DOHH2 (cell line): Measurements from ENCODE around the gene COX4I1.

ENCODE experiments used
- H3F3A ChIP-seq: fragments of 200-600 bp; sonication (generic), shearing (Covaris generic); 2 replicates; pipeline ENCODE4 v1.6.0; 2016; ENCODE audit warnings: antibody characterized with exemption, mild to moderate bottlenecking; ENCODE audit not compliant: control insufficient read depth, insufficient read depth
- H3K27ac ChIP-seq: fragments of 200-600 bp; sonication (generic); 2 replicates; pipeline ENCODE4 v1.5.1; 2014; ENCODE audit warnings: low read depth, mild to moderate bottlenecking, low read length, moderate library complexity
- H3K27me3 ChIP-seq: fragments of 200-600 bp; sonication (generic); 2 replicates; pipeline ENCODE4 v1.6.1; 2014; ENCODE audit warnings: mild to moderate bottlenecking, low read length, mixed read lengths; ENCODE audit not compliant: control insufficient read depth
- H3K36me3 ChIP-seq: fragments of 200-600 bp; sonication (generic); 2 replicates; pipeline ENCODE4 v1.6.1; 2014; ENCODE audit warnings: mild to moderate bottlenecking, low read length, moderate library complexity, mixed read lengths; ENCODE audit not compliant: control insufficient read depth
- H3K4me1 ChIP-seq: fragments of 200-600 bp; sonication (generic); 2 replicates; pipeline ENCODE4 v1.6.1; 2014; ENCODE audit warnings: mild to moderate bottlenecking, low read length, mixed read lengths; ENCODE audit not compliant: control insufficient read depth
- H3K4me2 ChIP-seq: fragments of 200-600 bp; sonication (generic); 2 replicates; pipeline ENCODE4 v1.6.0; 2014; ENCODE audit warnings: mild to moderate bottlenecking, low read length, moderate library complexity
- H3K4me3 ChIP-seq: fragments of 200-600 bp; sonication (generic); 2 replicates; pipeline ENCODE4 v1.5.1; 2014; ENCODE audit warnings: mild to moderate bottlenecking, low read length, mixed read lengths
- H3K79me2 ChIP-seq: fragments of 200-600 bp; sonication (generic); 2 replicates; pipeline ENCODE4 v1.6.1; 2014; ENCODE audit warnings: mild to moderate bottlenecking, low read length, mixed read lengths; ENCODE audit not compliant: control insufficient read depth
- H3K9me2 ChIP-seq: fragments of 200-600 bp; sonication (generic); replicated peaks from 2 replicates; pipeline ENCODE4 v1.6.1; 2014; ENCODE audit warnings: mild to moderate bottlenecking, low read length, mixed read lengths; ENCODE audit not compliant: control insufficient read depth
- H3K9me3 ChIP-seq: fragments of 200-600 bp; sonication (generic); 2 replicates; pipeline ENCODE4 v1.6.1; 2014; ENCODE audit warnings: antibody characterized with exemption, low read length, mixed read lengths; ENCODE audit not compliant: control insufficient read depth, insufficient read depth
- H4K20me1 ChIP-seq: fragments of 200-600 bp; sonication (generic); 2 replicates; pipeline ENCODE4 v1.6.0; 2014; ENCODE audit warnings: low read depth, mild to moderate bottlenecking, antibody characterized with exemption, low read length, moderate library complexity; ENCODE audit not compliant: control insufficient read depth, insufficient read depth
- EZH2phosphoT487 ChIP-seq: fragments of 200-600 bp; sonication (generic); IDR thresholded peaks from 2 replicates; pipeline ENCODE4 v1.6.1; 2017; ENCODE audit warnings: borderline replicate concordance, mild to moderate bottlenecking, antibody characterized with exemption, low read length, moderate library complexity, mixed read lengths
- TF ChIP-seq, protein P1 (sequence below): fragments of 200-600 bp; sonication (generic); IDR thresholded peaks from one replicate; pipeline ENCODE4 v1.5.1; 2014; ENCODE audit warnings: antibody characterized with exemption, mild to moderate bottlenecking, low read depth, low read length; ENCODE audit not compliant: poor library complexity, severe bottlenecking

COX4I1 gene

GRCh38 chr16:85781695-85782370 lies 17.7 kb upstream of the COX4I1 start:
- peaks cover 71% of the 10 kb centered on the region for H3K36me3 ChIP-seq
- TF ChIP-seq, protein P1, sequence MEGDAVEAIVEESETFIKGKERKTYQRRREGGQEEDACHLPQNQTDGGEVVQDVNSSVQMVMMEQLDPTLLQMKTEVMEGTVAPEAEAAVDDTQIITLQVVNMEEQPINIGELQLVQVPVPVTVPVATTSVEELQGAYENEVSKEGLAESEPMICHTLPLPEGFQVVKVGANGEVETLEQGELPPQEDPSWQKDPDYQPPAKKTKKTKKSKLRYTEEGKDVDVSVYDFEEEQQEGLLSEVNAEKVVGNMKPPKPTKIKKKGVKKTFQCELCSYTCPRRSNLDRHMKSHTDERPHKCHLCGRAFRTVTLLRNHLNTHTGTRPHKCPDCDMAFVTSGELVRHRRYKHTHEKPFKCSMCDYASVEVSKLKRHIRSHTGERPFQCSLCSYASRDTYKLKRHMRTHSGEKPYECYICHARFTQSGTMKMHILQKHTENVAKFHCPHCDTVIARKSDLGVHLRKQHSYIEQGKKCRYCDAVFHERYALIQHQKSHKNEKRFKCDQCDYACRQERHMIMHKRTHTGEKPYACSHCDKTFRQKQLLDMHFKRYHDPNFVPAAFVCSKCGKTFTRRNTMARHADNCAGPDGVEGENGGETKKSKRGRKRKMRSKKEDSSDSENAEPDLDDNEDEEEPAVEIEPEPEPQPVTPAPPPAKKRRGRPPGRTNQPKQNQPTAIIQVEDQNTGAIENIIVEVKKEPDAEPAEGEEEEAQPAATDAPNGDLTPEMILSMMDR: no peak
- TF ChIP-seq EZH2phosphoT487: no peak

GRCh38 chr16:85782451-85782850 lies 17.0 kb upstream of the COX4I1 start:
- Histone ChIP-seq H3K79me2 (peaks cover 17% of the 10 kb centered on the region), H3K27ac (no peak overlapping the region), H4K20me1 (no peaks in the 10 kb centered on the region), H3F3A (no peaks in the 10 kb centered on the region), H3K4me1 (no peaks in the 10 kb centered on the region), H3K4me3 (no peak overlapping the region), H3K9me2 (no peaks in the 10 kb centered on the region), H3K4me2 (no peak overlapping the region), H3K9me3 (no peaks in the 10 kb centered on the region), H3K36me3 (peaks cover 72% of the 10 kb centered on the region), H3K27me3 (no peaks in the 10 kb centered on the region)
- no peak for TF ChIP-seq EZH2phosphoT487
- TF ChIP-seq, protein P1: no peak

More at GRCh38 chr16:85781695-85782370, 17.7 kb upstream of the COX4I1 start:
- Histone ChIP-seq H3K4me1 (no peaks in the 10 kb centered on the region), H3K4me2 (no peak overlapping the region), H3K27ac (no peak overlapping the region), H3K79me2 (peaks cover 17% of the 10 kb centered on the region), H3K27me3 (no peaks in the 10 kb centered on the region), H3K9me3 (no peaks in the 10 kb centered on the region), H3F3A (no peaks in the 10 kb centered on the region), H4K20me1 (no peaks in the 10 kb centered on the region), H3K4me3 (no peak overlapping the region), H3K9me2 (no peaks in the 10 kb centered on the region)

- H3K4me1 ChIP-seq: no peaks in the 10 kb centered on the region
- H3K4me3 ChIP-seq: no peak overlapping the region
- H3K36me3 ChIP-seq: peaks cover 72% of the 10 kb centered on the region
- TF ChIP-seq, protein P1: no peak
- TF ChIP-seq EZH2phosphoT487: no peak
- peaks cover 17% of the 10 kb centered on the region for H3K79me2 ChIP-seq
- H3K27ac ChIP-seq: no peak overlapping the region
- H3K4me2 ChIP-seq: no peak overlapping the region
- no peaks in the 10 kb centered on the region for H3F3A ChIP-seq
- no peaks in the 10 kb centered on the region for H4K20me1 ChIP-seq
- no peaks in the 10 kb centered on the region for H3K27me3 ChIP-seq
- H3K9me2 ChIP-seq: no peaks in the 10 kb centered on the region
- no peaks in the 10 kb centered on the region for H3K9me3 ChIP-seq
These were observed 16.1 kb upstream of the COX4I1 start for GRCh38 chr16:85783441-85783840.
